ENCODE results near the gene CARS2. TPM values are rescaled to one million over a fixed set of nuclear protein-coding genes. Genes with fewer than 3 reads are reported as not detected.
"Not testable (repeated sequence)": the region's sequence is repeated elsewhere in the genome, so short reads cannot be mapped to it uniquely, and the experiment has no call there.

CARS2 gene
- total RNA-seq, 1 donor from 2014 or later, result 152 TPM

DNA sequence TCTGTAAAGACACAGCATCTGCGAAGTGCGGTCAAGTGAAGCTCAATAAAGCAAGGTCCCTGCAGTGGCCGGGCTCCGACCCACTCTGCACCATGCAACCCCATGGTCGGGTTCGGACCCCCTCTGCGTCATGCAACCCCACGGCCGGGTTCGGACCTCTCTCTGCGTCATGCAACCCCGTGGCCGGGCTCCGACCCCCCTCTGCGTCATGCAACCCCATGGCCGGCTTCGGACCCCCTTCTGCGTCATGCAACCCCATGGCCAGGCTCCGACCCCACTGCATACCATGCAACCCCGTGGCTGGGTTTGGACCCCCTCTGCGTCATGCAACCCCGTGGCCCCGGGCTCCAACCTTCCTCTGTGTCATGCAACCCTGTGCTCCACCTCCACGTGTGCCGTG is 43.8 kb downstream of the CARS2 start:
- Histone ChIP-seq H3K4me3 (ENCODE audit: low read depth, low read length) (no peak overlapping the region), H3K36me3 (ENCODE audit: control insufficient read depth, insufficient read depth, low read length) (peaks cover 23% of the 10 kb centered on the region), H3K27me3 (ENCODE audit: control insufficient read depth, insufficient read depth, low read length) (no peaks in the 10 kb centered on the region)
- TF ChIP-seq, protein P1, sequence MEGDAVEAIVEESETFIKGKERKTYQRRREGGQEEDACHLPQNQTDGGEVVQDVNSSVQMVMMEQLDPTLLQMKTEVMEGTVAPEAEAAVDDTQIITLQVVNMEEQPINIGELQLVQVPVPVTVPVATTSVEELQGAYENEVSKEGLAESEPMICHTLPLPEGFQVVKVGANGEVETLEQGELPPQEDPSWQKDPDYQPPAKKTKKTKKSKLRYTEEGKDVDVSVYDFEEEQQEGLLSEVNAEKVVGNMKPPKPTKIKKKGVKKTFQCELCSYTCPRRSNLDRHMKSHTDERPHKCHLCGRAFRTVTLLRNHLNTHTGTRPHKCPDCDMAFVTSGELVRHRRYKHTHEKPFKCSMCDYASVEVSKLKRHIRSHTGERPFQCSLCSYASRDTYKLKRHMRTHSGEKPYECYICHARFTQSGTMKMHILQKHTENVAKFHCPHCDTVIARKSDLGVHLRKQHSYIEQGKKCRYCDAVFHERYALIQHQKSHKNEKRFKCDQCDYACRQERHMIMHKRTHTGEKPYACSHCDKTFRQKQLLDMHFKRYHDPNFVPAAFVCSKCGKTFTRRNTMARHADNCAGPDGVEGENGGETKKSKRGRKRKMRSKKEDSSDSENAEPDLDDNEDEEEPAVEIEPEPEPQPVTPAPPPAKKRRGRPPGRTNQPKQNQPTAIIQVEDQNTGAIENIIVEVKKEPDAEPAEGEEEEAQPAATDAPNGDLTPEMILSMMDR (IDR thresholded peaks at IDR 0.05; ENCODE audit: insufficient read depth, low read length, severe bottlenecking), result no peak
- no peak for DNase-seq (ENCODE audit: low read depth)
- FAIRE-seq, result no peak

DNA sequence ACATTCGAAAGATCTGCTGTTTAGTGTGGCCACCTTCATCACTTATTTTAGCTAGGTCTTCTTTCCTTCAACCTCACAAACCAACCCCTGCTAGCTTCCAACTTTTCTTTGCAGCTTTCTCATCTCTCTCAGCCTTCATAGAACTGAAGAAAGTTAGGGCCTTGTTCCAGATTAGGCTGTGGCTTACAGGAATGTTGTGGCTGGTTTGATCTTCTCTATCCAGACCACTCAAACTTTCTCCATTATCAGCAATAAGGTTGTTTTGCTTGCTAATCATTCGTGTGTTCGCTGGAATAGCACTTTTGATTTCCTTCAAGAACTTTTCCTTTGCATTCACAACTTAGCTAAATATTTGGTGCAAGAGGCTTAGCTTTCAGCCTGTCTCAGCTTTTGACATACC is 44.7 kb downstream of the CARS2 start:
- Histone ChIP-seq H3K4me3 (ENCODE audit: low read depth, low read length) (no peak overlapping the region), H3K27me3 (ENCODE audit: control insufficient read depth, insufficient read depth, low read length) (no peaks in the 10 kb centered on the region), H3K36me3 (ENCODE audit: control insufficient read depth, insufficient read depth, low read length) (peaks cover 23% of the 10 kb centered on the region)
- FAIRE-seq (no peak), DNase-seq (ENCODE audit: low read depth) (no peak)
- TF ChIP-seq, protein P1 (IDR thresholded peaks at IDR 0.05; ENCODE audit: insufficient read depth, low read length, severe bottlenecking), result no peak

DNA sequence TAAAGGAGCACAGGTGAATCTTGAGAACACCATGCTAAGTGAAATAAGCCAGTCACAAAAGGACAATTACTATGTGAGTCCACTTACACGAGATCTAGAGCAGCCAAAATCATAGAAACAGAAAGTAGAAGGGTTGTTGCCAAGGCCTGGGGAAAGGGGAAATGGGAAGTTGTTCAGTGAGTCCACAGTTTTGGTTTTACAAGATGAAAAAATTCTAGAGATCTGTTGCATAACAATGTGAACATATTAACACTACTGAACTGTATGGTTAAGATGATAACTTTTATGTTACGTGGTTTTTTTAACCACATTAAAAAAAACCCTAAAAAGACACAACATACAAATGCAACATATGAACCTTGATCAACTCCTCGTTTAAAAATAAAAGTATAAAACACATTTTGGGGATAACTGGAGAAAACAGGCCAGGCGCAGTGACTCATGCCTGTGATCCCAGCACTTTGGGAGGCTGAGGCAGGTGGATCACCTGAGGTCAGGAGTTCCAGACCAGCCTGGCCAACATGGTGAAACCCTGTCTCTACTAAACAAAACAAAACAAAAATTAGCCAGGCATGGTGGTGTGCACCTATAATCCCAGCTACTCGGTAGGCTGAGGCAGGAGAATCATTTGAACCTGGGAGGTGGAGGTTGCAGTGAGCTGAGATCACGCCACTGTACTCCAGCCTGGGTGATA is 47.6 kb downstream of the CARS2 start:
- not testable (repeated sequence) for H3K4me3 ChIP-seq (ENCODE audit: low read depth, low read length); DNase-seq (ENCODE audit: low read depth); FAIRE-seq; H3K27me3 ChIP-seq (ENCODE audit: control insufficient read depth, insufficient read depth, low read length)
- H3K36me3 ChIP-seq (ENCODE audit: control insufficient read depth, insufficient read depth, low read length), result peaks cover 14% of the 10 kb centered on the region

DNA sequence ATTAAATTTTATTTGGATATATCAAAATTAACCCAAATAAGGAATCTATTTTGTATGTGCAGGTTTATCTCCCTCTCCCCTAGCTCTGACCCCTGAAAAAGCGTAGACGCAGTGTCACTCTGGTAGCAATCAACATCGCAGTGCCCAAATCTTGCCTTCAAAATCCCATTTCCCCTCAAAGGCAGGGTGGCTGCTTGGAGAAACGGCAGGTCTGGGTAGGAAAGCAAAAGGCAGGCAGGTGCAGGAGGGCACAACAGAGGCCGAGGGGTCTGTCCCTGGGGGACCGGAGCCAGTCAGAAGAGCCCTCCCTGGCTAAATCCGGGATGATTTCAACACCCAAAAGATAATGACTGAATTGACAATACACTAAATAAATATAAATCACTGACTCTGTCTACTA is 48.7 kb downstream of the CARS2 start:
- DNase-seq (ENCODE audit: low read depth) (no peak), FAIRE-seq (no peak)
- peaks cover 9% of the 10 kb centered on the region for H3K36me3 ChIP-seq (ENCODE audit: control insufficient read depth, insufficient read depth, low read length)
- H3K27me3 ChIP-seq (ENCODE audit: control insufficient read depth, insufficient read depth, low read length), result no peaks in the 10 kb centered on the region
- TF ChIP-seq, protein P1 (IDR thresholded peaks at IDR 0.05; ENCODE audit: insufficient read depth, low read length, severe bottlenecking), result no peak
- no peak overlapping the region for H3K4me3 ChIP-seq (ENCODE audit: low read depth, low read length)

DNA sequence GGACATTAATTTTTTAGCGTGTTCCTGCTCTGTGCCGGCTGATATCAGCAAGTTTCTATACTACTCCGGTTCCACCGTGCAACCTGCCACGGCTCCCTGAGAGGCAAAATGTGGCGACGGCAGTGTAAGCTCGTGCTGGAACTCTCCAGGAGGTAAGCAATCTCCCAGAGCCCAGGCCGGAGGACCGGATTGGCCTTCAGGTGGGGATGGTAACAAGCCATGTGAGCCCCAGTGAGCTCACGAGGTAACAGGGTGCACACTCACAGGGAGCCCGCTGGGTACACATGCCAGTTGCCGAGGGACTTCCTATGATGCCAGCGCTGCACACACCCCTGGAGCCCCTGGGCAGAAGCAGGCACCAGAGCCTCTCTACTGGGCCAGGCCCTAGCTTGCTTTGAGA is 52.1 kb downstream of the CARS2 start:
- no peak for FAIRE-seq

DNA sequence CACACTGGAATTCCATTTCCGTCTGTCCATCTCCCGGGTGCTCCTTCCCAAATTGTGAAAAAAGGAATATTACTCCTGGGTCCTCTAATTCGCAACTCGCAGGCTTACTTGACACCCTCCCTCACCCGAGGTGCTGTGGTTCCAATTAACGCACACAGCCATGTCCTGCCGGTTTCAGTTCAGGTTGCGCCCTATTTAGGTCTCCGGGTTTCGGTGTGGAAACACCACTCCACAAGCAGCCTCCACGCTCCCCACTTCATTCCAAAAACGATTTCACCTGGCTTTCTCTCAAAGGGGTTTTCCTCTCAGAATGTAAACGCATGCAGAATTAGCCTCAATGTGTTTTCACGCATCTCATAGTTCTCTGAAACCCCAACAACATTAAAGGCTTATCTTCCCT is 52.6 kb downstream of the CARS2 start:
- TF ChIP-seq, protein P1 (IDR thresholded peaks at IDR 0.05; ENCODE audit: insufficient read depth, low read length, severe bottlenecking), result no peak
- no peak for FAIRE-seq

More for the DNA sequence above, 52.1 kb downstream of the CARS2 start:
- Histone ChIP-seq H3K36me3 (ENCODE audit: control insufficient read depth, insufficient read depth, low read length) (peaks cover 14% of the 10 kb centered on the region), H3K4me3 (ENCODE audit: low read depth, low read length) (no peak overlapping the region), H3K27me3 (ENCODE audit: control insufficient read depth, insufficient read depth, low read length) (no peaks in the 10 kb centered on the region)
- DNase-seq (ENCODE audit: low read depth), result no peak
- TF ChIP-seq, protein P1 (IDR thresholded peaks at IDR 0.05; ENCODE audit: insufficient read depth, low read length, severe bottlenecking), result no peak

More for the DNA sequence above, 52.6 kb downstream of the CARS2 start:
- Histone ChIP-seq H3K36me3 (ENCODE audit: control insufficient read depth, insufficient read depth, low read length) (peaks cover 14% of the 10 kb centered on the region), H3K27me3 (ENCODE audit: control insufficient read depth, insufficient read depth, low read length) (no peaks in the 10 kb centered on the region), H3K4me3 (ENCODE audit: low read depth, low read length) (no peak overlapping the region)
- DNase-seq (ENCODE audit: low read depth), result no peak

Measured in bronchial epithelial cell (primary cell).